Activated naive CD4-positive, alpha-beta T cell treated with anti-CD3 and anti-CD28 coated beads, Interleukin-2, amount 10 ng/mL, durations not matched to agents 7 days and 5 days (primary cell): ENCODE measurements around the gene EME1.
"Not testable (repeated sequence)": the region's sequence is repeated elsewhere in the genome, so short reads cannot be mapped to it uniquely, and the experiment has no call there.

Experiments used
- CTCF ChIA-PET: fragments of 350-600 bp; sonication (Branson Sonifier 250); formaldehyde crosslinking; loops from one replicate; lab custom pipeline; 2021; ENCODE audit warnings: antibody characterized with exemption; lab: Charles Lee
- DNase-seq: peaks from one replicate; pipeline ENCODE4 v3.0.0-alpha.2; 2020
- H3K27ac Mint-ChIP-seq: one replicate; pipeline ENCODE4 v1.8.0; 2021; ENCODE audit warnings: mild to moderate bottlenecking, moderate library complexity, mixed read lengths
- H3K27me3 Mint-ChIP-seq: one replicate; pipeline ENCODE4 v1.8.0; 2021; ENCODE audit warnings: mild to moderate bottlenecking, mixed read lengths
- H3K36me3 Mint-ChIP-seq: one replicate; pipeline ENCODE4 v1.8.0; 2021; ENCODE audit warnings: mixed read lengths
- H3K4me1 Mint-ChIP-seq: one replicate; pipeline ENCODE4 v1.8.0; 2021; ENCODE audit warnings: mixed read lengths
- H3K4me3 Mint-ChIP-seq: one replicate; pipeline ENCODE4 v1.8.0; 2021; ENCODE audit warnings: mild to moderate bottlenecking, moderate library complexity, mixed read lengths
- H3K9me3 Mint-ChIP-seq: one replicate; pipeline ENCODE4 v1.8.0; 2021; ENCODE audit warnings: mixed read lengths

EME1 gene

GRCh38 chr17:50424996-50425681 is 52.1 kb downstream of the EME1 start:
- H3K4me3 Mint-ChIP-seq: peak overlapping the region; percentile 78
- no peaks in the 10 kb centered on the region for H3K27me3 Mint-ChIP-seq
- DNase-seq: no peak
- peak overlapping the region; percentile 81 for H3K27ac Mint-ChIP-seq
- H3K9me3 Mint-ChIP-seq: no peaks in the 10 kb centered on the region
- peaks cover 45% of the 10 kb centered on the region for H3K4me1 Mint-ChIP-seq
- CTCF ChIA-PET: interaction anchor here (2.2 to 2.4 kb wide), 2 partner anchors 28 to 53 kb away, joined by 14 to 15 read pairs; partner anchors contain the start of genes LRRC59 and RSAD1
- peaks cover 1% of the 10 kb centered on the region for H3K36me3 Mint-ChIP-seq

GRCh38 chr17:50425682-50426471 is 52.8 kb downstream of the EME1 start, which contains the start of gene ACSF2:
Gene ACSF2 (plus strand): TSS chr17:50426218. CDS start chr17:50426262, 44 bp downstream.
- no peaks in the 10 kb centered on the region for H3K27me3 Mint-ChIP-seq
- H3K9me3 Mint-ChIP-seq: no peaks in the 10 kb centered on the region
- CTCF ChIA-PET: interaction anchor here (2.2 to 2.4 kb wide), 2 partner anchors 29 to 53 kb away, joined by 14 to 15 read pairs; partner anchors contain the start of genes LRRC59 and RSAD1
- DNase-seq: peak; percentile 85
- H3K36me3 Mint-ChIP-seq: peaks cover 1% of the 10 kb centered on the region
- peaks cover 38% of the 10 kb centered on the region for H3K4me1 Mint-ChIP-seq
- peak within 1 kb of the TSS; percentile 82 for H3K27ac Mint-ChIP-seq
- peak within 1 kb of the TSS; percentile 78 for H3K4me3 Mint-ChIP-seq

GRCh38 chr17:50426472-50426782 is 53.4 kb downstream of the EME1 start:
- Mint-ChIP-seq H3K4me1 (peaks cover 33% of the 10 kb centered on the region), H3K9me3 (no peaks in the 10 kb centered on the region), H3K36me3 (peaks cover 1% of the 10 kb centered on the region), H3K27ac (peak overlapping the region; percentile 82), H3K27me3 (no peaks in the 10 kb centered on the region), H3K4me3 (peak overlapping the region; percentile 78)
- DNase-seq: no peak
- CTCF ChIA-PET: interaction anchor here (2.2 to 2.4 kb wide), 2 partner anchors 29 to 52 kb away, joined by 14 to 15 read pairs; partner anchors contain the start of genes LRRC59 and RSAD1

- peak overlapping the region; percentile 82 for H3K27ac Mint-ChIP-seq
- CTCF ChIA-PET: interaction anchor here (2.2 to 2.4 kb wide), 2 partner anchors 30 to 51 kb away, joined by 14 to 15 read pairs; partner anchors contain the start of genes LRRC59 and RSAD1
- H3K4me1 Mint-ChIP-seq: peaks cover 28% of the 10 kb centered on the region
These were observed 54.1 kb downstream of the EME1 start for GRCh38 chr17:50426814-50427787.

GRCh38 chr17:50428126-50428525 is 55.1 kb downstream of the EME1 start:
- H3K36me3 Mint-ChIP-seq, DNase-seq, H3K27me3 Mint-ChIP-seq, H3K4me3 Mint-ChIP-seq, H3K9me3 Mint-ChIP-seq: not testable (repeated sequence)
- Mint-ChIP-seq H3K4me1 (peaks cover 25% of the 10 kb centered on the region), H3K27ac (peak overlapping the region; percentile 82)
- CTCF ChIA-PET: interaction anchor here (3.3 kb wide), 1 partner anchor 31 kb away, joined by 9 read pairs; the partner anchor contains the start of gene LRRC59

More at GRCh38 chr17:50426814-50427787, 54.1 kb downstream of the EME1 start:
- no peaks in the 10 kb centered on the region for H3K9me3 Mint-ChIP-seq
- H3K36me3 Mint-ChIP-seq: peaks cover 1% of the 10 kb centered on the region
- DNase-seq: peak; percentile 47
- H3K27me3 Mint-ChIP-seq: no peaks in the 10 kb centered on the region
- peak overlapping the region; percentile 78 for H3K4me3 Mint-ChIP-seq

- H3K27ac Mint-ChIP-seq: no peak overlapping the region
- H3K27me3 Mint-ChIP-seq: no peaks in the 10 kb centered on the region
- H3K36me3 Mint-ChIP-seq: peaks cover 1% of the 10 kb centered on the region
- H3K4me1 Mint-ChIP-seq: peaks cover 30% of the 10 kb centered on the region
- DNase-seq: no peak
- H3K9me3 Mint-ChIP-seq: no peaks in the 10 kb centered on the region
- CTCF ChIA-PET: interaction anchor here (0.7 to 3.3 kb wide), 2 partner anchors 32 to 207 kb away, joined by 3 to 9 read pairs; partner anchors contain the start of gene LRRC59
- H3K4me3 Mint-ChIP-seq: no peak overlapping the region
These were observed 55.9 kb downstream of the EME1 start for GRCh38 chr17:50428831-50429424.

- H3K27ac Mint-ChIP-seq: no peak overlapping the region
These were observed 56.8 kb downstream of the EME1 start for GRCh38 chr17:50429793-50430192.

More at GRCh38 chr17:50429793-50430192, 56.8 kb downstream of the EME1 start:
- Mint-ChIP-seq H3K9me3 (no peaks in the 10 kb centered on the region), H3K27me3 (no peaks in the 10 kb centered on the region), H3K36me3 (peaks cover 1% of the 10 kb centered on the region), H3K4me3 (no peak overlapping the region), H3K4me1 (peaks cover 33% of the 10 kb centered on the region)
- no peak for DNase-seq
- CTCF ChIA-PET: interaction anchor here (3.3 kb wide), 1 partner anchor 32 kb away, joined by 9 read pairs; the partner anchor contains the start of gene LRRC59
